Fibroblast of lung (primary cell): Measurements from ENCODE around the gene TLR10.

Source experiments
- CTCF ChIP-seq, 2 donors: IDR thresholded peaks in 1 of 2; conservative IDR thresholded peaks in 1 of 2; 1 replicate in 1 of 2; 2 replicates in 1 of 2; pipeline ENCODE4 v1.5.1; 2011 to 2012; ENCODE audit warnings: low read length in 2 of 2, control low read depth in 1 of 2, inconsistent platforms in 1 of 2, low read depth in 1 of 2, mild to moderate bottlenecking in 1 of 2
- EZH2 ChIP-seq: IDR thresholded peaks from 2 replicates; pipeline ENCODE4 v1.5.1; 2012; ENCODE audit warnings: low read length, control low read depth, mild to moderate bottlenecking; ENCODE audit errors: missing control alignments

GRCh38 chr4:38820329-38821061 is 37.7 kb upstream of the TLR10 start:
- TF ChIP-seq CTCF (conservative IDR thresholded peaks at IDR 0.05 in 1 of 2, IDR thresholded peaks at IDR 0.05 in 1 of 2; ENCODE audit: low read depth in 1 of 2, low read length in 2 of 2) (no peak), EZH2 (no peak)
